Measurements from ENCODE around the gene CMTM8. TPM values are rescaled to one million over a fixed set of nuclear protein-coding genes. Genes with fewer than 3 reads are reported as not detected.

CMTM8 gene
- total and polyA plus RNA-seq, 4 donors, result 0.89 to 4.6 (median 2.8) TPM

DNA sequence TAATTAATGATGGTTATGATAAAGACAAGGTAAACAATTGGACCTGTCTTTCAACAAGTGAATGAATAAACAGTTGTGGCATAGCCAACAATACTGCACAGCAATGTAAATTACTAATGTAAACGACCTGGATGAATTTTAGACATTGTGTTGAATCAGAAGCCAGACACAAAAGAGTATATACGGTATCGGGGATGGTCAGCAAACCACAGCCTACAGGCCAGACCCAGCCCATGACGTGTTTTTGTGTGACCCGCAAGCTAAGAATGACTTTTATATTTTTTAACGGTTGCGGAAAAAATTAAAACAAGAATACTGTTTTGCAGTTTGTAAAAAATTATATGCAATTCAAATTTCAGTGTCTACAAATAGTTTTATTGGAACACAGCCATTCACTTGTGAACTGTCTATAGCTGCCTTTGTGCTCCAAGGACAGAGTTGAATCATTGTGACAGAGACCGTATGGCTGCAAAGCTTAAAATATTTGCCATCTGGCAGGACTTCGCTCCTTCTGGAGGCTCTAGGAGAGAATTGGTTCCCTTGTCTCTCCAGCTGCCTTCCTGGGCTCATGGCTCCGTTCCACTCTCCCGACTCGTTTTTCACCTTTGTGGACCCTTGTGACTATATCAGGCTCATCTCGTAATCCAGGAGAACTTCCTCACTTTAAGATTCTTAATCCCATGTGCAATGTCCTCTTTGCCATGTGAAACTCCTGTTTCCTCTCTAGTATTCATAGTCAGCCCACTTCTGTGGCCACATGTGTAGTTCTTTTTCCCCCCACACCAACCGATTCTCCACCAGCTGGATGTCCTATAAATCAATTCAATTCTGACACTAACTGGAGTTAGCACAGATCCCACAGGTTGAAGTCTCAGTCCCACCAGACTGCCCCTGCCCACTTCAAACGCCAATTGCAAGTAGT is 72.7 kb downstream of the CMTM8 start:
- Histone ChIP-seq H3K4me3 (ENCODE audit: low read depth, low read length) (no peak overlapping the region), H3K9me3 (ENCODE audit: control insufficient read depth, insufficient read depth, low read length) (no peaks in the 10 kb centered on the region), H3K27me3 (ENCODE audit: control insufficient read depth, insufficient read depth, low read length) (peaks cover 6% of the 10 kb centered on the region), H3K27ac (ENCODE audit: low read depth, low read length) (no peak overlapping the region), H3K36me3 (ENCODE audit: control insufficient read depth, insufficient read depth, low read length) (no peaks in the 10 kb centered on the region), H3K4me1 (ENCODE audit: control insufficient read depth, insufficient read depth, low read length) (peaks cover 6% of the 10 kb centered on the region)
- DNase-seq (ENCODE audit: low read depth in 4 of 6, low spot score in 6 of 6), result peak in 2 of 6 donors; percentile 58 to 91
- WGBS (ENCODE audit: insufficient coverage), result 50% methylated on average over 10 of the region's 15 CpGs

DNA sequence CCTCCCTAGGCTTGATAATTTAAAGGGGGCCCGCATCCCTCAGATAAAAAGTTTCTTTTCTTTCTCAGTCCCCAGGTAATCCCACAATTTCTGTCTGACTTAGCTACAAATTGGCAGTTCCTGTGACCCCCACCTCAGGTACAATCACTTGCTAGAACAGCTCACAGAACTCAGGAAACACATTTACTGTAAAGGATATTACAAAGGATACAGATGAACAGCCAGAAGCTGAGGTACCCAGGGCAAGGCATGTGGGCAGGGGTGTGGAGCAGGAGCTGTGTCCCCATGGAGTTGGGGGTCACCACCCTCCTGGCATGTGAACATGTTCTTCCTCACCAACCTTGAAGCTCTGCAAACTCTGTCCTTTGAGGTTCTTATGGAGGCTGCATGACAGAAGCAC is 73.8 kb downstream of the CMTM8 start:
- WGBS (ENCODE audit: insufficient coverage), result no CpG with 5 or more reads among the region's 1 CpG
- H3K4me3 ChIP-seq (ENCODE audit: low read depth, low read length), result no peak overlapping the region
- peaks cover 6% of the 10 kb centered on the region for H3K27me3 ChIP-seq (ENCODE audit: control insufficient read depth, insufficient read depth, low read length)
- no peaks in the 10 kb centered on the region for H3K9me3 ChIP-seq (ENCODE audit: control insufficient read depth, insufficient read depth, low read length)
- H3K27ac ChIP-seq (ENCODE audit: low read depth, low read length), result no peak overlapping the region
- H3K36me3 ChIP-seq (ENCODE audit: control insufficient read depth, insufficient read depth, low read length), result no peaks in the 10 kb centered on the region
- no peak for DNase-seq (ENCODE audit: low read depth in 4 of 6, low spot score in 6 of 6)
- peaks cover 6% of the 10 kb centered on the region for H3K4me1 ChIP-seq (ENCODE audit: control insufficient read depth, insufficient read depth, low read length)

DNA sequence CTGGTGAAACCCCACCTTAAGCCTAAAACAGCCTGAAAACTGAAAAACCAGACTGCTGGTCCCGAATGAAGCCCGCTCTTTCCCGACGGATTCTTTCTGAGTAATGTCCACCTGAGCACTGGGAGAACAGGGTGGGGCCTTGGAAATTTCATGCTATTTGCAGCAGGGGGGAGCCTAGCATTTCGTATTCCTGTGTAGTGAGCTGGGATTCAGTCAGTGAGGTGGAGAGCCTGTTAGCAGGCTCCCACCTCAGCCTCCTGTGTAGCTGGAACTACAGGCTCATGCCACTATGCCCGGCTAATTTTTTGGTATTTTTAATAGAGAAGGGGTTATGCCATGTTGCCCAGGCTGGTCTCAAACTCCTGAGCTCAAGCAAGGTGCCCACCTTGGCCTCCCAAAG is 74.7 kb downstream of the CMTM8 start:
- 97% methylated on average over 5 of the region's 6 CpGs for WGBS (ENCODE audit: insufficient coverage)
- Histone ChIP-seq H3K27me3 (ENCODE audit: control insufficient read depth, insufficient read depth, low read length) (peaks cover 6% of the 10 kb centered on the region), H3K27ac (ENCODE audit: low read depth, low read length) (no peak overlapping the region), H3K36me3 (ENCODE audit: control insufficient read depth, insufficient read depth, low read length) (no peaks in the 10 kb centered on the region), H3K4me1 (ENCODE audit: control insufficient read depth, insufficient read depth, low read length) (peaks cover 6% of the 10 kb centered on the region), H3K9me3 (ENCODE audit: control insufficient read depth, insufficient read depth, low read length) (no peaks in the 10 kb centered on the region), H3K4me3 (ENCODE audit: low read depth, low read length) (no peak overlapping the region)
- no peak for DNase-seq (ENCODE audit: low read depth in 4 of 6, low spot score in 6 of 6)

DNA sequence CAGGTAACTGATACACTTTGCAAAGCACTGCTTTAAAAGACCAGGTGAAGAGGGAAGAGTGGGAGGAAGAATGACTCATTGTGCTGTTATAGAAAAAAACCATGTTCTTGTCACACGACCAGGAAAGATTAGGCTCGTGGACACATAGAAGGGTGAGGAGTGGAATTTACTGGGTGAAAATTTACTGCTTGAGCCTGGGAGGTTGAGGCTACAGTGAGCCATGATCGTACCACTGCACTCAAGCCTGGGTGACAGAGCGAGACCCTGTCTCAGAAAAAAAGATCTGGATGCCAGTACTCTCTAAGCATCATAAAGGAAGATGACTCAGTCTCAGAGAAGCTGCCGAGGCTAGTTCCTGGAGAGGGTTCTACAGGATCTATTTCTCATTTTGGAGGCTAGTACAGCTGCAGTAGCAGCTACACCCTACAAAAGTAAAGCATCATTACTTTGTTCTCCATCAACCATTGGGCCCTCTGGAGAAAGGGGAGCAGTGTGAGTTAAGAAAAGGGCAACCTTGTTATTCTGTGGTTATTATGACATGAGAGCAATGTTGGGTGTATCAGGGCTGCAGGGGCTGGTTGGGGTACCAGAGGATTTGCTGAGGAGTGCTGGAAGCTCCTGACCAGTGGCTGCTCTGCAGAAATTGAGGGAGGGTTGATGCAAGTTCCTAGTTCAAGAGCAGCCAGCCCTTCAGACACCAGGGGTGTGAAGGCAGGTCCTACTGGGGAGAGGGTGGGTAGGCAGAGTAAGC is 75.4 kb downstream of the CMTM8 start:
- WGBS (ENCODE audit: insufficient coverage), result 77% methylated on average over 5 of the region's 5 CpGs
- Histone ChIP-seq H3K4me1 (ENCODE audit: control insufficient read depth, insufficient read depth, low read length) (peaks cover 6% of the 10 kb centered on the region), H3K9me3 (ENCODE audit: control insufficient read depth, insufficient read depth, low read length) (no peaks in the 10 kb centered on the region), H3K4me3 (ENCODE audit: low read depth, low read length) (no peak overlapping the region), H3K36me3 (ENCODE audit: control insufficient read depth, insufficient read depth, low read length) (no peaks in the 10 kb centered on the region), H3K27ac (ENCODE audit: low read depth, low read length) (no peak overlapping the region), H3K27me3 (ENCODE audit: control insufficient read depth, insufficient read depth, low read length) (peaks cover 4% of the 10 kb centered on the region)
- no peak for DNase-seq (ENCODE audit: low read depth in 4 of 6, low spot score in 6 of 6)

DNA sequence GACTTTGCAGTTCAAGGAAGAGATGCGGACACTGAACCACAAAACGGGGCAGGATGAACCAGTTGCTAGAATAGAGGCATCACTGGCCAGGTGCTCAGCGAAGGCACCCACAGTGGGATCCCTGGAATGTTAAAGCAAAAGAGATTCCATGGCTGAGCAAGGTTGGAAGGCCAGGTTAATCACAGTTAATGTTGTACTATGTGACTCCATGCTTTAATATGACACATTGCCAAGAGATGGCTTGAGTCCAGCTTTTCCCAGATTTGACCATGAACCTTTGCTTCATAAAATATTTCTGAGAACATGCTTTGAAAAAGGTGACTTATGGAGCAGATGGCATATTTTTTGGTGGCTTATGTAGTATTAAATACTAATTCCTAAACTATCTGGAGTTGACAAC is 77.0 kb downstream of the CMTM8 start:
- H3K36me3 ChIP-seq (ENCODE audit: control insufficient read depth, insufficient read depth, low read length), result no peaks in the 10 kb centered on the region
- no peak overlapping the region for H3K27ac ChIP-seq (ENCODE audit: low read depth, low read length)
- H3K4me3 ChIP-seq (ENCODE audit: low read depth, low read length), result no peak overlapping the region
- no peaks in the 10 kb centered on the region for H3K9me3 ChIP-seq (ENCODE audit: control insufficient read depth, insufficient read depth, low read length)
- 96% methylated on average over 3 of the region's 3 CpGs for WGBS (ENCODE audit: insufficient coverage)
- H3K4me1 ChIP-seq (ENCODE audit: control insufficient read depth, insufficient read depth, low read length), result peaks cover 6% of the 10 kb centered on the region
- no peak for DNase-seq (ENCODE audit: low read depth in 4 of 6, low spot score in 6 of 6)
- H3K27me3 ChIP-seq (ENCODE audit: control insufficient read depth, insufficient read depth, low read length), result peaks cover 4% of the 10 kb centered on the region

DNA sequence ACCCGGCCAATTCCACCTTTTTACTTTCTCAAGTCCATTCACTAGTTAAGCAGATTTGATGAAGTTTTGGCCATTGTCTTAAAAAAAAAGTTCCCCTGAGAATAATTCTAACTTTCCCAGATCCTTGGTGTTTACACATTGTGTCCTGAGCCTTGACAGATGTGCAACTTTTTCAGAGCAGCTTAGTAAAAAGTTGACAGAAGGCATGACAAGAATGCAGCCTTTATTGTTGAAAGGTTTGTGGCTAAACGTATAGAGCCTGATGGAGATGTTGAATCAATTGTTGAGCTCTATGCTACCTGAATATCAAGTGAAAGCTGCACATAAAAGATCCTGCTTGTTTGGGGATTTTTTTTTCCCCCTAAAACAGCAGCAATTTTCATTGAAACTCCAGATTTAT is 77.8 kb downstream of the CMTM8 start:
- H3K27ac ChIP-seq (ENCODE audit: low read depth, low read length), result no peak overlapping the region
- no peaks in the 10 kb centered on the region for H3K9me3 ChIP-seq (ENCODE audit: control insufficient read depth, insufficient read depth, low read length)
- peaks cover 8% of the 10 kb centered on the region for H3K4me1 ChIP-seq (ENCODE audit: control insufficient read depth, insufficient read depth, low read length)
- H3K4me3 ChIP-seq (ENCODE audit: low read depth, low read length), result no peak overlapping the region
- WGBS (ENCODE audit: insufficient coverage), result no CpG with 5 or more reads among the region's 2 CpGs
- no peak for DNase-seq (ENCODE audit: low read depth in 4 of 6, low spot score in 6 of 6)
- H3K27me3 ChIP-seq (ENCODE audit: control insufficient read depth, insufficient read depth, low read length), result peaks cover 7% of the 10 kb centered on the region
- no peaks in the 10 kb centered on the region for H3K36me3 ChIP-seq (ENCODE audit: control insufficient read depth, insufficient read depth, low read length)

DNA sequence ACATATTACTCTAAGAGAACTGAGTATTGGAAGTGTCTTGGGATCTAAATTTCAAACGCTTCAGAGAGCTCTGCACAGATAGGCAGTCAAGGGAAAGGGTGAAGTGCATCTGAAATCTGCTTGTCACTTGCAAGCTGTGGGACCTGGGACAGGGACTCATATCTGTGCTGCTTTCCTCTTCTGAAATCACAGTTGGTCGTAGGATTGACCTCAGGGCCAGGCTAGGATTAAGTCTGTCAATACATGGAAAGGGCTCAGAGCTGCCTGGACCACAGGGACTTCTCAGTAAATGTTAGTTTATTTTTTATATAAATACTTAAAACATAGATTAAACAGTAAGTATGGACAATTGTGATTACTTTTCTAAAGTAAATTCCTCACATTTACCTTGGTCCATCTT is 78.5 kb downstream of the CMTM8 start:
- H3K9me3 ChIP-seq (ENCODE audit: control insufficient read depth, insufficient read depth, low read length), result no peaks in the 10 kb centered on the region
- WGBS (ENCODE audit: insufficient coverage), result 25% methylated on average over 2 of the region's 2 CpGs
- H3K27me3 ChIP-seq (ENCODE audit: control insufficient read depth, insufficient read depth, low read length), result peaks cover 7% of the 10 kb centered on the region
- no peak for DNase-seq (ENCODE audit: low read depth in 4 of 6, low spot score in 6 of 6)
- H3K4me1 ChIP-seq (ENCODE audit: control insufficient read depth, insufficient read depth, low read length), result peaks cover 9% of the 10 kb centered on the region
- no peaks in the 10 kb centered on the region for H3K36me3 ChIP-seq (ENCODE audit: control insufficient read depth, insufficient read depth, low read length)
- H3K4me3 ChIP-seq (ENCODE audit: low read depth, low read length), result no peak overlapping the region
- H3K27ac ChIP-seq (ENCODE audit: low read depth, low read length), result no peak overlapping the region

DNA sequence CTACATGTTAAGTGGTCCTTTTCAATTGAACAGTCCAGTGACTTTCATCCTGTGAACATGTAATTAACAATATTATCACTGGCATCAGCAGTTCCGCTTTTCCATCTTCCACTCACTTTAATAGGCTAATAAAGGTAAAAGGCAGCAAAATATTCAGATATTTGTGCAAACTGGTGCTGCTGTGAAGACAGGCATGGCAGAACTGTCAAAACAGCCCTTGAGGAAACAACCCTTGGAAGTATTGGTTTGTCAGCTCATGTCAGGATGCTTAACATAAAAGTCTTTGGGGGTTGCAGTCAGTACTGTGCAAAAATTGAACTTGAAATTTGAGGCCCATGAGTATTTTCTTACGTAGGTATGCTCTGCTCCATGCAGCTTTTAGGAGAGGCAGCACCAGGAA is 81.1 kb downstream of the CMTM8 start:
- DNase-seq (ENCODE audit: low read depth in 4 of 6, low spot score in 6 of 6), result no peak

DNA sequence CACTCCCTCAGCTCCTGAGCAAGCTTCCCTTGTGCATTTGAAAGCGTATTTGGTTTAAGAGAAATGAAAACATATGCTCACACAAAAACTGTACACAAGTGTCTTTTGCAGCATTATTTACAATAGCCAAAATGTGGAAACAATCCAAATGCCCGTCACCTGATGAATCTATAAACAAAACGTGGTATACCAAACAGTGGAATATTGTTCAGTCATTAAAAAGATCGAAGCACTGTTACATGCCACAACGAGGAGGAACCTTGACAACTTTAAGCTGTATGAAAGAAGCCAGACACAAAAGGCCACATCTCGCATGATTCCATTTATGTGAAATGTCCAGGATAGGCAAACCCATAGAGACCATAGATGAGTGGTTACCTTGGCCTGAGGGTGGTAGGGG is 81.6 kb downstream of the CMTM8 start:
- 75% methylated on average over 2 of the region's 6 CpGs for WGBS (ENCODE audit: insufficient coverage)
- H3K4me3 ChIP-seq (ENCODE audit: low read depth, low read length), result no peak overlapping the region
- no peak for DNase-seq (ENCODE audit: low read depth in 4 of 6, low spot score in 6 of 6)

More for the DNA sequence above, 81.1 kb downstream of the CMTM8 start:
- Histone ChIP-seq H3K27me3 (ENCODE audit: control insufficient read depth, insufficient read depth, low read length) (peaks cover 5% of the 10 kb centered on the region), H3K9me3 (ENCODE audit: control insufficient read depth, insufficient read depth, low read length) (no peaks in the 10 kb centered on the region), H3K4me1 (ENCODE audit: control insufficient read depth, insufficient read depth, low read length) (peaks cover 9% of the 10 kb centered on the region), H3K27ac (ENCODE audit: low read depth, low read length) (no peak overlapping the region), H3K4me3 (ENCODE audit: low read depth, low read length) (no peak overlapping the region), H3K36me3 (ENCODE audit: control insufficient read depth, insufficient read depth, low read length) (no peaks in the 10 kb centered on the region)
- 91% methylated on average over 1 of the region's 2 CpGs for WGBS (ENCODE audit: insufficient coverage)

More for the DNA sequence above, 81.6 kb downstream of the CMTM8 start:
- no peaks in the 10 kb centered on the region for H3K36me3 ChIP-seq (ENCODE audit: control insufficient read depth, insufficient read depth, low read length)
- H3K27ac ChIP-seq (ENCODE audit: low read depth, low read length), result no peak overlapping the region
- peaks cover 9% of the 10 kb centered on the region for H3K4me1 ChIP-seq (ENCODE audit: control insufficient read depth, insufficient read depth, low read length)
- no peaks in the 10 kb centered on the region for H3K9me3 ChIP-seq (ENCODE audit: control insufficient read depth, insufficient read depth, low read length)
- peaks cover 5% of the 10 kb centered on the region for H3K27me3 ChIP-seq (ENCODE audit: control insufficient read depth, insufficient read depth, low read length)

Measured in spinal cord (tissue), 10 donors.